GM12878 (cell line): Measurements from ENCODE around the gene EXD3. TPM values are rescaled to one million over a fixed set of nuclear protein-coding genes. Genes with fewer than 3 reads are reported as not detected.

Source experiments
- BCL11A ChIP-seq: IDR thresholded peaks from 2 replicates; pipeline ENCODE4 v1.6.1; 2011; ENCODE audit warnings: low read depth, low read length
- BMI1 ChIP-seq: fragments of 450-650 bp; IDR thresholded peaks from 2 replicates; pipeline ENCODE4 v1.6.1; 2016; ENCODE audit warnings: mild to moderate bottlenecking, moderate library complexity, borderline replicate concordance
- CBFB ChIP-seq: IDR thresholded peaks from 2 replicates; pipeline ENCODE4 v1.6.1; 2016; ENCODE audit warnings: antibody characterized with exemption, low read depth
- CHD1 ChIP-seq: IDR thresholded peaks from 2 replicates; pipeline ENCODE4 v1.6.1; 2012; ENCODE audit warnings: low read depth, low read length, improper control_type of control experiment
- CHD4 ChIP-seq: fragments of 200-600 bp; sonication (generic); IDR thresholded peaks from 2 replicates; pipeline ENCODE4 v1.6.1; 2016; ENCODE audit warnings: mild to moderate bottlenecking
- CREB1 ChIP-seq: IDR thresholded peaks from 2 replicates; pipeline ENCODE4 v1.6.1; 2012; ENCODE audit warnings: low read depth, mild to moderate bottlenecking, inconsistent platforms
- CREM ChIP-seq: IDR thresholded peaks from 2 replicates; pipeline ENCODE4 v1.6.1; 2014; ENCODE audit warnings: antibody characterized with exemption, low read depth
- GATAD2B ChIP-seq: fragments of 450-650 bp; conservative IDR thresholded peaks from 2 replicates; pipeline ENCODE4 v1.6.1; 2017; ENCODE audit warnings: low read depth, mild to moderate bottlenecking, moderate library complexity
- HDAC2 ChIP-seq: fragments of 200-600 bp; sonication (generic); IDR thresholded peaks from 2 replicates; pipeline ENCODE4 v1.6.1; 2017
- IRF5 ChIP-seq: fragments of 450-650 bp; IDR thresholded peaks from 2 replicates; pipeline ENCODE4 v1.6.1; 2017; ENCODE audit warnings: borderline replicate concordance
- KLF5 ChIP-seq: fragments of 450-650 bp; IDR thresholded peaks from 2 replicates; pipeline ENCODE4 v1.6.1; 2014; ENCODE audit warnings: mild to moderate bottlenecking; ENCODE audit not compliant: partially characterized antibody
- MYC ChIP-seq: IDR thresholded peaks from 2 replicates; pipeline ENCODE4 v1.6.1; 2011; ENCODE audit warnings: mild to moderate bottlenecking, low read length, moderate library complexity, inconsistent platforms; ENCODE audit not compliant: insufficient read depth, insufficient replicate concordance, insufficient read length, severe bottlenecking
- PAX5 ChIP-seq: IDR thresholded peaks from 2 replicates; pipeline ENCODE4 v1.6.1; 2011; ENCODE audit warnings: low read depth, low read length, borderline replicate concordance
- POLR2A ChIP-seq: IDR thresholded peaks from 2 replicates; pipeline ENCODE4 v1.6.1; 2011; ENCODE audit warnings: low read depth, mild to moderate bottlenecking, low read length
- RELA ChIP-seq: fragments of 450-650 bp; IDR thresholded peaks from 2 replicates; pipeline ENCODE4 v1.8.0; 2014; ENCODE audit warnings: borderline replicate concordance; ENCODE audit not compliant: partially characterized antibody
- REST ChIP-seq: IDR thresholded peaks from 2 replicates; pipeline ENCODE4 v1.6.1; 2012; ENCODE audit warnings: mild to moderate bottlenecking, low read depth, low read length
- SUPT20H ChIP-seq: IDR thresholded peaks from 2 replicates; pipeline ENCODE4 v1.6.1; 2011; ENCODE audit warnings: low read depth, mild to moderate bottlenecking, low read length, moderate library complexity, borderline replicate concordance; ENCODE audit not compliant: control insufficient read depth
- TCF12 ChIP-seq: IDR thresholded peaks from 2 replicates; pipeline ENCODE4 v1.6.1; 2011; ENCODE audit warnings: low read depth, mild to moderate bottlenecking, low read length
- WRNIP1 ChIP-seq: IDR thresholded peaks from 2 replicates; pipeline ENCODE4 v1.6.1; 2011; ENCODE audit warnings: low read depth, low read length, improper control_type of control experiment, borderline replicate concordance
- ZBTB33 ChIP-seq: fragments of 450-650 bp; IDR thresholded peaks from 2 replicates; pipeline ENCODE4 v1.6.1; 2017; ENCODE audit warnings: mild to moderate bottlenecking
- ZBTB40 ChIP-seq: fragments of 450-650 bp; IDR thresholded peaks from 2 replicates; pipeline ENCODE4 v1.6.1; 2016; ENCODE audit warnings: mild to moderate bottlenecking, moderate library complexity, borderline replicate concordance
- ZNF274 ChIP-seq: IDR thresholded peaks from one replicate; pipeline ENCODE4 v1.8.0; 2011; ENCODE audit not compliant: insufficient read length, insufficient read depth
- polyA plus RNA-seq, 11 experiments: library from polyadenylated mRNA; depleted of rRNA in 4 of 11; unstranded in 6 of 11; stranded (reverse) in 5 of 11; fragments of >200 nt; fragmentation: Nextera tagmentation in 4 of 11; fragmentation: Illumina TruSeq in 1 of 11; extraction: Ambion mirVana in 4 of 11; extraction: Trizol in 1 of 11; gene quantifications; 1 replicate in 1 of 11; 2 replicates in 10 of 11; pipeline versions ENCODE4 v1.2.1 to v1.2.3, GENCODE V29; 2011 to 2016; ENCODE audit warnings: inconsistent platforms in 2 of 11, missing spikeins in 2 of 11, low read depth in 1 of 11
- total RNA-seq, 4 experiments: library from RNA; depleted of rRNA in 3 of 4; stranded (reverse); fragments of >200 nt in 3 of 4; fragmentation: Illumina TruSeq in 1 of 4; extraction: Trizol in 1 of 4; gene quantifications; 2 replicates each; pipeline versions ENCODE4 v1.2.1 to v1.2.3, GENCODE V29; 2013 to 2021

Gene EXD3
- total and polyA plus RNA-seq, 10 of the 15 experiments (the other 5 are each of a cell fraction or from before 2014, with no cell fraction given): 0.21 to 7.1 (median 3.6) TPM

GRCh38 chr9:137459152-137459600 lies 36.2 kb upstream of the EXD3 start, which contains the start of gene NSMF (continued):
- TF ChIP-seq ZBTB33 (no peak), HDAC2 (no peak), SUPT20H (no peak), MYC (no peak), ZNF274 (no peak), CHD4 (no peak), KLF5 (no peak), CBFB (no peak), CREB1 (peak; percentile 91), GATAD2B (no peak; the same call in 1 of the 2 replicates), PAX5 (0 out of 2 replicates have a peak, but pooled peaks have one; percentile 22), POLR2A (no peak), IRF5 (no peak), REST (no peak), ZBTB40 (no peak), CREM (peak; percentile 78), CHD1 (no peak), TCF12 (no peak), WRNIP1 (no peak), RELA (no peak), BMI1 (no peak), BCL11A (no peak)
